GM12801 (cell line): Measurements from ENCODE around the gene IL21R.

Source experiments
- CTCF ChIP-seq: IDR thresholded peaks from one replicate; pipeline ENCODE4 v1.5.1; 2011; ENCODE audit warnings: control low read depth; ENCODE audit not compliant: insufficient read length; ENCODE audit errors: extremely low read depth

The IL21R gene

GRCh38 chr16:27498031-27498825, 96.3 kb downstream of the IL21R start:
- TF ChIP-seq CTCF: no peak

- no peak for TF ChIP-seq CTCF
Measured at GRCh38 chr16:27498916-27499658, 97.1 kb downstream of the IL21R start.

GRCh38 chr16:27499659-27500055, 97.7 kb downstream of the IL21R start:
- no peak for TF ChIP-seq CTCF

- no peak for TF ChIP-seq CTCF
Measured at GRCh38 chr16:27500801-27501200, 98.8 kb downstream of the IL21R start.
